ENCODE measurements around the gene PRPF39. TPM values are rescaled to one million over a fixed set of nuclear protein-coding genes. Genes with fewer than 3 reads are reported as not detected.

The PRPF39 gene
- total RNA-seq, 2 experiments from 2014 or later = 58.9 to 64.3 TPM

- H3K4me3 Mint-ChIP-seq = peak within 1 kb of the TSS; percentile 99
- no peaks in the 10 kb centered on the region for H3K9me3 Mint-ChIP-seq
- peaks cover 32% of the 10 kb centered on the region for H3K36me3 Mint-ChIP-seq (ENCODE audit: low read depth)
- H3K27me3 ChIP-seq (ENCODE audit: control insufficient read depth in 1 of 2, insufficient read depth in 2 of 2, low read length in 2 of 2) = no peaks in the 10 kb centered on the region
- peaks cover 14% of the 10 kb centered on the region for H3K4me1 ChIP-seq (ENCODE audit: insufficient read depth, low read length)
- TF ChIP-seq CTCF (IDR thresholded peaks at IDR 0.05) = peak; percentile 22
- peak within 1 kb of the TSS; percentile 99 for H3K27ac Mint-ChIP-seq
- CTCF ChIA-PET = interaction anchor here (0.7 to 2.6 kb wide), 3 partner anchors 119 to 174 kb away, joined by 4 to 12 read pairs (median 7); partner anchors contain the start of genes KLHL28, MIS18BP1 and TOGARAM1
- no peaks in the 10 kb centered on the region for H3K27me3 Mint-ChIP-seq
- POLR2A ChIA-PET = interaction anchor here (0.6 to 5.3 kb wide), 12 partner anchors 18 to 237 kb away, joined by 3 to 111 read pairs (median 4); partner anchors contain the start of genes KLHL28, MIS18BP1, PRPF39 and TOGARAM1
- H3K36me3 ChIP-seq (ENCODE audit: insufficient read depth, low read length) = no peaks in the 10 kb centered on the region
- H3K27ac ChIP-seq (ENCODE audit: low read depth in 1 of 2, low read length in 2 of 2) = peak within 1 kb of the TSS; percentile 84 to 89
- H3K4me3 ChIP-seq (ENCODE audit: low read length) = peak within 1 kb of the TSS; percentile 82
- no peaks in the 10 kb centered on the region for H3K9me3 ChIP-seq (ENCODE audit: control insufficient read depth in 1 of 2, insufficient read depth in 1 of 2, low read length in 2 of 2)
- DNase-seq (peak; percentile 90 to 99 (median 94)), ATAC-seq (ENCODE audit: poor library complexity) (peak; percentile 90)
- H3K4me1 Mint-ChIP-seq (ENCODE audit: low read depth) = peaks cover 70% of the 10 kb centered on the region
- intact Hi-C loops (cut with DNase I, micrococcal nuclease) = loop anchor here in 1 of 2 experiments (1.0 kb wide), 4 partner anchors 50 to 237 kb away; partner anchors contain the start of genes KLHL28, MIS18BP1 and PRPF39
Observed at GRCh38 chr14:45134051-45134958, 50.4 kb downstream of the PRPF39 start, which contains the start of gene FKBP3. Gene FKBP3 (minus strand): TSS chr14:45134481. CDS start chr14:45134456, 25 bp downstream.

GRCh38 chr14:45135156-45135555 is 51.2 kb downstream of the PRPF39 start:
- Histone ChIP-seq H3K9me3 (ENCODE audit: control insufficient read depth in 1 of 2, insufficient read depth in 1 of 2, low read length in 2 of 2) (no peaks in the 10 kb centered on the region), H3K4me3 (ENCODE audit: low read length) (peak overlapping the region; percentile 82), H3K36me3 (ENCODE audit: insufficient read depth, low read length) (no peaks in the 10 kb centered on the region), H3K4me1 (ENCODE audit: insufficient read depth, low read length) (peaks cover 14% of the 10 kb centered on the region), H3K27ac (ENCODE audit: low read depth in 1 of 2, low read length in 2 of 2) (peak overlapping the region; percentile 84 to 89), H3K27me3 (ENCODE audit: control insufficient read depth in 1 of 2, insufficient read depth in 2 of 2, low read length in 2 of 2) (no peaks in the 10 kb centered on the region)
- TF ChIP-seq CTCF (IDR thresholded peaks at IDR 0.05) = no peak
- H3K9me3 Mint-ChIP-seq = no peaks in the 10 kb centered on the region
- ATAC-seq (ENCODE audit: poor library complexity) (no peak), DNase-seq (peak in 4 of 14 experiments; percentile 4 to 40 (median 32))
- intact Hi-C loops (cut with DNase I, micrococcal nuclease) = loop anchor here (5.0 kb wide), 2 partner anchors 132 to 238 kb away; a partner anchor contains a TSS
- H3K4me3 Mint-ChIP-seq = peak overlapping the region; percentile 99
- ChIA-PET CTCF (interaction anchor here (0.6 to 2.6 kb wide), 5 partner anchors 10 to 175 kb away, joined by 3 to 12 read pairs (median 4); partner anchors contain the start of genes KLHL28, MIS18BP1 and TOGARAM1), POLR2A (interaction anchor here (0.7 to 5.3 kb wide), 12 partner anchors 19 to 238 kb away, joined by 3 to 111 read pairs (median 3); partner anchors contain the start of genes KLHL28, MIS18BP1, PRPF39 and TOGARAM1)
- H3K27me3 Mint-ChIP-seq = no peaks in the 10 kb centered on the region
- H3K36me3 Mint-ChIP-seq (ENCODE audit: low read depth) = peaks cover 32% of the 10 kb centered on the region
- H3K27ac Mint-ChIP-seq = peak overlapping the region; percentile 99
- H3K4me1 Mint-ChIP-seq (ENCODE audit: low read depth) = peaks cover 64% of the 10 kb centered on the region
